SK-N-SH treated with all-trans-retinoic acid at 6 μM for 48 hours (cell line): ENCODE measurements around the gene DIDO1.
"Not testable (repeated sequence)": the region's sequence is repeated elsewhere in the genome, so short reads cannot be mapped to it uniquely, and the experiment has no call there.

ENCODE experiments used
- PATZ1 ChIP-seq: fragments of 250-450 bp; sonication (Bioruptor Pico); IDR thresholded peaks from 2 replicates; pipeline ENCODE4 v1.8.0; 2020; ENCODE audit warnings: mild to moderate bottlenecking, moderate library complexity, borderline replicate concordance
- PPARA ChIP-seq: fragments of 250-450 bp; sonication (Bioruptor Pico); IDR thresholded peaks from 2 replicates; pipeline ENCODE4 v1.5.0; 2020; ENCODE audit warnings: mild to moderate bottlenecking, borderline replicate concordance
- RARB ChIP-seq: fragments of 250-450 bp; sonication (Bioruptor Pico); IDR thresholded peaks from 2 replicates; pipeline ENCODE4 v1.8.0; 2021; ENCODE audit warnings: mild to moderate bottlenecking, moderate library complexity
- ZFP30 ChIP-seq: fragments of 450-650 bp; formaldehyde crosslinking; IDR thresholded peaks from 2 replicates; pipeline ENCODE4 v1.5.0; 2022; ENCODE audit warnings: mild to moderate bottlenecking, moderate library complexity
- ZNF565 ChIP-seq: fragments of 450-650 bp; formaldehyde crosslinking; conservative IDR thresholded peaks from 2 replicates; pipeline ENCODE4 v1.5.0; 2020; ENCODE audit warnings: low read depth, mild to moderate bottlenecking, moderate library complexity

- TF ChIP-seq ZNF565; ZFP30 (CRISPR knock-in tag); PATZ1 (CRISPR knock-in tag); PPARA (CRISPR knock-in tag); RARB (CRISPR knock-in tag): not testable (repeated sequence)
Observed at GRCh38 chr20:62873681-62874031, 52.6 kb downstream of the DIDO1 start.
